ENCODE measurements around the gene TACC2.
"Not testable (repeated sequence)": the region's sequence is repeated elsewhere in the genome, so short reads cannot be mapped to it uniquely, and the experiment has no call there.

Gene TACC2

DNA sequence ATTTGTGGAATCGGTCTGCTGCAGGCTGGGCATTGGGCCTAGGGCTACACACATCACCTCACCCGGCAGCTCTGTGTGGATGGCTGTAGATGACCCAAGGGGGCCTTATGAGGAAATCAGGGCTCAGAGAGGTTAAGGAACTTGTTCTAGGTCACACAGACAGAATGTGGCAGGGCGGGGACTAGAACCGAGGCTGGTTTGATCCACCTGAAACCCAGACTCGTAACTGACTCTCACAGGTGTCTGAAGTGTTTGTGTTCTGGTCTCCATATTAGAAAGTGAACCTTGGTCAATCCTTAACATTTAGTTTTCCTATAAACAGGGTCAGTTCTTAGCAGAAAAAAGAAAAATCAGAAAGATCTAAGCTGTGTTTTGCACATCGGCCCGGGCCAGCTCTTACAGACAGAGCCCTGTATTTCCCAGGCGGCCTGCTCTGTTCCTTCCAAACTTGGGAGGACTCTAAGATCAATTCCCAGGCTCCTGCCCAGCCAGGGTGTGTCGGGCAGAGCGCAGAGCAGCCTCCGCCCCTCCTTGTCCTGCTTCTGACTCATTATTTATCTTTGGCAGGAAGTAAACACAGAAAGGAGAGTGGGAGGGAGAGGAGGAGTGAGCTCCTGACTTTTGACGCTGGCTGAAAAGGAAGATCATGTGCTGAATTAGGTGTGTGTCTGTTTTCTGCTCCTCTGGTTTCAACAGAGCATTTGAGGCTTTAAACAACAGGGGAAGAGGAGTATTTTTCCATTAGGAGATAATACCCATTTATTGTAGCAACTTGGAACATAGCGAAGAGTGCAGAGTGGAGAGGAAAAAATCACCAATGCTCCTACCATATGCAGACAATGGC, 74.1 kb downstream of the TACC2 start:
- no peak for DNase-seq

GRCh38 chr10:122066337-122066939, 77.5 kb downstream of the TACC2 start:
- DNase-seq: not testable (repeated sequence)

GRCh38 chr10:122068844-122069243, 79.9 kb downstream of the TACC2 start:
- DNase-seq: no peak

GRCh38 chr10:122072491-122072890, 83.5 kb downstream of the TACC2 start:
- no peak for DNase-seq

DNA sequence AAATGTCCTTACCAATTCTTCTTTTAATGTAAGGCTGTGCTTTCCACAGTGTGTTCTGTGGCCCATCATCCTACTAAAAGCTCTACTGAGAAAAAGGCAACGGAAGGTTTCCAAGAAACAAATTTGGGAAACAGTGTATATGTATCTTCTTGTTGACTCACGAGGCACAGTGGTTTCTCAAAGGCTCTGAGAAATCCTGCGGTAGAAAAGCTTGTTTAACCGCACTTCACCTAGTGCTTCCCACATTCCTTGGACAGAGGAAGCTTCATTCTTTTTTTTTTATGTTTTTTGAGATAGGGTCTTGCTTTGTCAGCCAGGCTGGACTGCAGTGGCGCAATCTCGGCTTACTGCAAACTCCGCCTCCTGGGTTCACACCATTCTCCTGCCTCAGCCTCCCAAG, 84.5 kb downstream of the TACC2 start:
- no peak for DNase-seq

DNA sequence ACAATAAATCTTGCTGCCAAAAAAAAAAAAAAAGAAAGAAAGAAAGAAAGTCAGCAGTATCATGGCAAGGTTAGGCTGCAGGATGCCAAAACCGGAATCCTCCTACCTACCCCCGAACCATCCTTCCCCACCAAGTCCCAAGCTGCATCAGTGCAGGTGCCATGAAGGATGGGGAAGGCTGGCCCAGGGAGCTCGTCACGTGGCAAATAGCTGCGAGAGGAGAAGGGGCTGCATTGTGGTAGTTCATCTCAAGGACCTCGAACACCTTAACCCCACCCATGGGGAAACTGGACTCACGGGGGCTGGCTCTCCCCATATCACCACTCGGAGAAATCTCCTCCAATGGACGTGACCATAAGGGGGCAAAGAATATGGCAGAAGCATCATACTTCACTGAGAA, 86.2 kb downstream of the TACC2 start:
- no peak for DNase-seq

DNA sequence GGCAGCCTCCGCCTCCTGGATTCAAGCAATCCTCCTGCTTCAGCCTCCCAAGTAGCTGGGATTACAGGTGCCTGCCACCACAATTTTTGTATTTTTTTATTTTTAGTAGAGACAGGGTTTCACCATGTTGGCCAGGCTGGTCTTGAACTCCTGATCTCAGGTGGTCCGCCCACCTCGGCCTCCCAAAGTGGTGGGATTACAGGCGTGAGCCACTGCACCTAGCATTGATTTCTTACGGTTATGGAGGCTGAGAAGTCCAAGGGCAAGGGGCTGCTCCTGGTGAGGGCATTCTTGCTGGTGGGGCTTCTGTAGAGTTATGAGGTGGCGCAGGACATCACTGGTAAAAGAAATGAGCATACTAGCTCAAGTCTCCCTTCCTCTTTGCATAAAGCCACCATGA, 86.9 kb downstream of the TACC2 start:
- not testable (repeated sequence) for DNase-seq

DNA sequence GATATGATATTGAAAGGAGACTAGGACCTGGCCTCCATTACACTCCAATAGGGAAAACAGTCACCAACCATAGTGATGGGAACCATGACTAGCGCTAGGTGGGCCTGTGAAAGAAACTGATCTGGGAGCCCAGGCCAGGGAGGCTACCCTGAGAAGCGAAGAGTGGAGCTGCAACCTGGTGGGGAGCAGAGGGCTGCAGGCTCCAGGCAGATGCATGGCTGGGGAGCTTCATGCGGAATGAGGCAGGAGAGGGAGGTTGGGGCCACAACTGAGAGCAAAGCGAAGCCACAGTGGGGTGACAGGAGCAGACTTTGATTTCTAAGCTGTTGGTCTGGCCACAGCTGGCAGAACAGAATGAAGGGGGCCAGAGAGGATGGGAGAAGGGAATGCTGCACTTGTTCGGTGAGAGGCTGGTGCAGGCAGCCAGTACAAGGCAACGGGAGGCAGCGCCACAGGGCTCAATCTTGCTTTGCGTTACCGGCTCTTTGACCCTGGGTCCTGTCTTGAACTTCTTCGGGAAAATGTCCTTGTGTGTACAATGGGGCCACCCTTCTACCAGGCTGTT, 88.4 kb downstream of the TACC2 start:
- DNase-seq: no peak

- DNase-seq: no peak
These were observed 89.4 kb downstream of the TACC2 start for GRCh38 chr10:122078326-122078725.

DNA sequence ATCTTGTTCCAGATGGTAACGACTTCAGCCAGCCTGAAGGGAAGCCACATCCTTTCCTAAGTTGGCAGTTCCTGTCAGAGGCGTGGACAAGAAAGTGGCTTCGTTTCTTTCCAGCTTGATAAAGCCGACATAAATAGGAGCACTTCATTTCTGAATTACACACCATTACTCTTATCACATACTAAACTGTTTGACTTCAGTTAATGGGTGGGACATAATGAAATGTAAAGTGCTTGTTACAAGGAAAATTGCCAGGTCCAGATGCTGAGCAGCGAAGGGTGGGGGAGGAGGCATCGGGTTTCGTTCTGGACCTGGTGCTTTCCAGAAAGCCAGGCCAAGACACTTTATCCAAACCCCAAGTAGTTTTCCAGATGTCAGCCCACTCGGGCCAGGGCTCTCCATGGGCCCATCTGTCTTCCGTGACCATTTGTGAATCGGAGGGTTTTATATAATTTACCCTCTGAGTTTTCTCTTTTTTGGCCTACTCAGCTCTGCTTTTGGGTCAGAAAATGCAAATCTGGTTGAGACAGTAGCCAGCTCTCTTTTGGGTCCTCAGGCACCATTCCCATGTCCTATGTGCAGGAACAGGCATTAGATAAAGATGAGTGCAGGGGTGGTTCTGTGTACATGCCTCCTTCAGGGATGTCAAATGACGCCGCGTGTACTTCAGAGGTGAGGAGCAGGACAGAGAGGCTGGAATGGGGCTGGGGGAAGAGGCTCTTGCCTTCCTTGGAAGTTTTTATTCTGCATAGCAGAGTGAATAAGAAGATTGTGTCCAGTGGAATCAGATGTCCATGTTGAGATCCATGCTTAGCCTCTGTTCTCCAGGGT, 90.2 kb downstream of the TACC2 start:
- DNase-seq: no peak

GRCh38 chr10:122082616-122083477, 93.9 kb downstream of the TACC2 start:
- no peak for DNase-seq

DNA sequence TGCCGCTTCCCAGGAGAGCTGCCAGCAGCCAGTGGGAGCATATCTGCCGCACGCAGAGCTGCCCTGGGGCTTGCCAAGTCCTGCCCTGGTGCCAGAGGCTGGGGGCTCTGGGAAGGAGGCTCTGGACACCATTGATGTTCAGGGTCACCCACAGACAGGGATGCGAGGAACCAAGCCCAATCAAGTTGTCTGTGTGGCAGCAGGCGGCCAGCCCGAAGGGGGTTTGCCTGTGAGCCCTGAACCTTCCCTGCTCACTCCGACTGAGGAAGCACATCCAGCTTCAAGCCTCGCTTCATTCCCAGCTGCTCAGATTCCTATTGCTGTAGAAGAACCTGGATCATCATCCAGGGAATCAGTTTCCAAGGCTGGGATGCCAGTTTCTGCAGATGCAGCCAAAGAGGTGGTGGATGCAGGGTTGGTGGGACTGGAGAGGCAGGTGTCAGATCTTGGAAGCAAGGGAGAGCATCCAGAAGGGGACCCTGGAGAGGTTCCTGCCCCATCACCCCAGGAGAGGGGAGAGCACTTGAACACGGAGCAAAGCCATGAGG, 94.6 kb downstream of the TACC2 start:
- DNase-seq: no peak

GRCh38 chr10:122084286-122085041, 95.5 kb downstream of the TACC2 start:
- DNase-seq: no peak

DNA sequence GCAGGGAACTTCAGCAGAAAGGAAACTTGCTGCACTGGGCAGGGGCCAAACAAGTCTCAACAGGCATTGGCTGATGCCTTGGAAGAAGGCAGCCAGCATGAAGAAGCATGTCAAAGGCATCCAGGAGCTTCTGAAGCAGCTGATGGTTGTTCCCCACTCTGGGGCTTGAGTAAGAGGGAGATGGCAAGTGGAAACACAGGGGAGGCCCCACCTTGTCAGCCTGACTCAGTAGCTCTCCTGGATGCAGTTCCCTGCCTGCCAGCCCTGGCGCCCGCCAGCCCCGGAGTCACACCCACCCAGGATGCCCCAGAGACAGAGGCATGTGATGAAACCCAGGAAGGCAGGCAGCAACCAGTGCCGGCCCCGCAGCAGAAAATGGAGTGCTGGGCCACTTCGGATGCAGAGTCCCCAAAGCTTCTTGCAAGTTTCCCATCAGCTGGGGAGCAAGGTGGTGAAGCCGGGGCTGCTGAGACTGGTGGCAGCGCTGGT, 96.5 kb downstream of the TACC2 start:
- DNase-seq: no peak

GRCh38 chr10:122086416-122087240, 97.7 kb downstream of the TACC2 start:
- no peak for DNase-seq

- DNase-seq: no peak
These were observed 98.5 kb downstream of the TACC2 start for GRCh38 chr10:122087436-122087835.

- no peak for DNase-seq
These were observed 100.5 kb downstream of the TACC2 start for GRCh38 chr10:122089311-122090017.

- no peak for DNase-seq
These were observed 102.8 kb downstream of the TACC2 start for GRCh38 chr10:122091722-122092121.

- DNase-seq: no peak
These were observed 104.1 kb downstream of the TACC2 start for GRCh38 chr10:122093076-122093475.
